Adrenal gland (tissue), 12 donors: ENCODE results near the gene PDE3A. TPM values are rescaled to one million over a fixed set of nuclear protein-coding genes. Genes with fewer than 3 reads are reported as not detected.

ENCODE experiments used
- DNase-seq, 7 donors: peaks; one replicate each; pipeline ENCODE4 v3.0.0-alpha.2; 2019 to 2020
- H3K27ac ChIP-seq, 5 donors: fragments of 200-600 bp; sonication (generic) in 4 of 5; 1 replicate in 3 of 5; 2 replicates in 2 of 5; pipeline versions ENCODE4 v1.5.1 to v1.8.0; 2016 to 2020; ENCODE audit warnings: mild to moderate bottlenecking in 1 of 5
- H3K27me3 ChIP-seq: fragments of 200-600 bp; 2 replicates; pipeline ENCODE4 v1.8.0; 2021
- H3K36me3 ChIP-seq, 2 donors: fragments of 200-600 bp; replicated peaks in 1 of 2; 1 replicate in 1 of 2; 2 replicates in 1 of 2; pipeline versions ENCODE4 v1.5.1 to v1.8.0; 2018 to 2022
- H3K4me1 ChIP-seq, 2 donors: fragments of 200-600 bp; replicated peaks in 1 of 2; 1 replicate in 1 of 2; 2 replicates in 1 of 2; pipeline versions ENCODE4 v1.5.1 to v1.8.0; 2018 to 2021
- H3K4me3 ChIP-seq, 4 donors: fragments of 200-600 bp; sonication (generic) in 3 of 4; one replicate each; pipeline ENCODE4 v1.5.1; 2016 to 2018
- H3K9me3 ChIP-seq, 3 donors: fragments of 200-600 bp; sonication (generic) in 1 of 3; replicated peaks in 1 of 3; 1 replicate in 2 of 3; 2 replicates in 1 of 3; pipeline versions ENCODE4 v1.5.1 to v1.8.0; 2016 to 2021
- POLR2A ChIP-seq, 2 donors: fragments of 450-650 bp; IDR thresholded peaks; one replicate each; pipeline ENCODE4 v1.6.1; 2017; ENCODE audit warnings: antibody characterized with exemption in 2 of 2, mild to moderate bottlenecking in 2 of 2, moderate library complexity in 1 of 2
- WGBS, 4 donors: extraction: QIAGEN DNeasy Blood & Tissue Kit in 2 of 4; methylation state at CpG; one replicate each; pipeline versions ENCODE4 v1.1.5 to v1.1.7; 2013 to 2017; 5-methylcytosine and 5-hydroxymethylcytosine counted together
- intact Hi-C, 2 donors: fragments of 100-400 bp; cut with DNase I; formaldehyde crosslinking; loops; one replicate each; pipeline versions ENCODE4 v1.14.1 to v1.15.0; 2022 to 2023
- polyA plus RNA-seq, 3 donors: library from polyadenylated mRNA; stranded (reverse); fragments of 200-250 nt in 2 of 3; fragments of 350-450 nt in 1 of 3; fragmentation: Illumina TruSeq in 1 of 3; extraction: RNeasy Lipid Tissue Mini Kit (QIAGEN cat#74804) in 1 of 3; gene quantifications; one replicate each; pipeline ENCODE4 v1.2.3, GENCODE V29; 2013 to 2014
- total RNA-seq, 9 donors: library from RNA; depleted of rRNA in 4 of 9; stranded (reverse); fragments of >200 nt in 4 of 9; fragments of 120-200 nt in 1 of 9; fragmentation: NEBNext Ultra II Directional in 1 of 9; extraction: Animal tissue kit (Norgen Biotek cat#: 25700) in 1 of 9; gene quantifications; one replicate each; pipeline versions ENCODE4 v1.1.0 to v1.2.4, GENCODE V29; 2013 to 2023
- TF ChIP-seq, protein P1 (sequence below), 6 experiments: fragments of 450-650 bp in 4 of 6; fragments of 200-600 bp in 2 of 6; sonication (generic) in 1 of 6; IDR thresholded peaks; 1 replicate in 5 of 6; 2 replicates in 1 of 6; pipeline versions ENCODE4 v1.5.1 to v1.8.0; 2016 to 2021; ENCODE audit warnings: antibody characterized with exemption in 6 of 6, mild to moderate bottlenecking in 2 of 6, moderate library complexity in 1 of 6
- donor health status: healthy with polysubstance abuse.
- donor health status: Bipolar disorder and iron deficiency.
- donor health status: DM: yes; HTN: yes; CAD: no.
- donor health status: DM: no; HTN: no; CAD: no.
- donor health status: DM: no; HTN: no; CAD: no.
- donor health status: DM: yes; HTN: yes; CAD: no.

Gene PDE3A
- total and polyA plus RNA-seq, 12 donors: 0.61 to 4.6 (median 1.4) TPM

GRCh38 chr12:20494851-20495250 is 126.5 kb downstream of the PDE3A start:
- H3K27ac ChIP-seq: no peak overlapping the region
- intact Hi-C loops: no loop called here
- TF ChIP-seq, protein P1, sequence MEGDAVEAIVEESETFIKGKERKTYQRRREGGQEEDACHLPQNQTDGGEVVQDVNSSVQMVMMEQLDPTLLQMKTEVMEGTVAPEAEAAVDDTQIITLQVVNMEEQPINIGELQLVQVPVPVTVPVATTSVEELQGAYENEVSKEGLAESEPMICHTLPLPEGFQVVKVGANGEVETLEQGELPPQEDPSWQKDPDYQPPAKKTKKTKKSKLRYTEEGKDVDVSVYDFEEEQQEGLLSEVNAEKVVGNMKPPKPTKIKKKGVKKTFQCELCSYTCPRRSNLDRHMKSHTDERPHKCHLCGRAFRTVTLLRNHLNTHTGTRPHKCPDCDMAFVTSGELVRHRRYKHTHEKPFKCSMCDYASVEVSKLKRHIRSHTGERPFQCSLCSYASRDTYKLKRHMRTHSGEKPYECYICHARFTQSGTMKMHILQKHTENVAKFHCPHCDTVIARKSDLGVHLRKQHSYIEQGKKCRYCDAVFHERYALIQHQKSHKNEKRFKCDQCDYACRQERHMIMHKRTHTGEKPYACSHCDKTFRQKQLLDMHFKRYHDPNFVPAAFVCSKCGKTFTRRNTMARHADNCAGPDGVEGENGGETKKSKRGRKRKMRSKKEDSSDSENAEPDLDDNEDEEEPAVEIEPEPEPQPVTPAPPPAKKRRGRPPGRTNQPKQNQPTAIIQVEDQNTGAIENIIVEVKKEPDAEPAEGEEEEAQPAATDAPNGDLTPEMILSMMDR (IDR thresholded peaks at IDR 0.05): no peak
- no peak for TF ChIP-seq POLR2A (IDR thresholded peaks at IDR 0.05)
- no peaks in the 10 kb centered on the region for H3K4me1 ChIP-seq
- no peaks in the 10 kb centered on the region for H3K27me3 ChIP-seq
- no peaks in the 10 kb centered on the region for H3K36me3 ChIP-seq
- no peak overlapping the region for H3K4me3 ChIP-seq
- no peak for DNase-seq
- WGBS, 4 donors: 63 to 77% (median 69%) methylated on average over 2 of the region's 2 CpGs
- H3K9me3 ChIP-seq: no peaks in the 10 kb centered on the region

- no peaks in the 10 kb centered on the region for H3K36me3 ChIP-seq
- no peaks in the 10 kb centered on the region for H3K4me1 ChIP-seq
- DNase-seq: no peak
- no peaks in the 10 kb centered on the region for H3K9me3 ChIP-seq
- no peak overlapping the region for H3K27ac ChIP-seq
- intact Hi-C loops: no loop called here
- H3K27me3 ChIP-seq: no peaks in the 10 kb centered on the region
- H3K4me3 ChIP-seq: no peak overlapping the region
- WGBS, 4 donors: 62 to 83% (median 77%) methylated on average over 1 of the region's 1 CpG
- TF ChIP-seq POLR2A (IDR thresholded peaks at IDR 0.05): no peak
- TF ChIP-seq, protein P1 (IDR thresholded peaks at IDR 0.05): no peak
These were observed 127.7 kb downstream of the PDE3A start for GRCh38 chr12:20495997-20496396.

DNA sequence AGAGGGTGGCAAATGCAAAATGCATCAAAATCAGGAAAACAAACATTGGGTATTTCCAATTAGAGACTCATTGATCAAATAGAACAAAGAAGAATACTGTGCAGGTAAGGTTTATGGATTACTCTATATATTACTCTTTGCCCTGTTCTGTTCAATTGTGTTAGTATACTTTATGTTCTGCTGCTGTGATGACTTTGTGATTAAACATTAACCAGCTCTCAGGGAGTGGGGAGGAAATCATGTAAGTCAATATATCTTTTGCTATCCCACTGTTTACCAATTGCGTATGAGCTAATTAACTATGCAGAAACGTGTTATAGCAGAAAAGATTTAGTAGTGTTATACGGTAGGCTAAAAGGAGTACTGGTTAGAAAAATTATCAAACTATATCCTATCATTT is 129.4 kb downstream of the PDE3A start:
- Histone ChIP-seq H3K4me3 (no peak overlapping the region), H3K27ac (no peak overlapping the region), H3K4me1 (no peaks in the 10 kb centered on the region), H3K9me3 (no peaks in the 10 kb centered on the region), H3K36me3 (no peaks in the 10 kb centered on the region), H3K27me3 (no peaks in the 10 kb centered on the region)
- TF ChIP-seq, protein P1 (IDR thresholded peaks at IDR 0.05): no peak
- no peak for TF ChIP-seq POLR2A (IDR thresholded peaks at IDR 0.05)
- DNase-seq: no peak
- intact Hi-C loops: no loop called here
- WGBS, 4 donors: 51 to 74% (median 67%) methylated on average over 3 of the region's 3 CpGs

- Histone ChIP-seq H3K27me3 (no peaks in the 10 kb centered on the region), H3K4me1 (no peaks in the 10 kb centered on the region), H3K4me3 (no peak overlapping the region), H3K27ac (no peak overlapping the region), H3K36me3 (no peaks in the 10 kb centered on the region), H3K9me3 (no peaks in the 10 kb centered on the region)
- intact Hi-C loops: no loop called here
- DNase-seq: no peak
- 79 to 91% (median 80%) methylated on average over 2 of the region's 2 CpGs for WGBS, 4 donors
- TF ChIP-seq, protein P1 (IDR thresholded peaks at IDR 0.05): no peak
- TF ChIP-seq POLR2A (IDR thresholded peaks at IDR 0.05): no peak
These were observed 133.6 kb downstream of the PDE3A start for GRCh38 chr12:20501958-20502357.
